ENCODE results near the gene ARHGAP44. TPM values are rescaled to one million over a fixed set of nuclear protein-coding genes. Genes with fewer than 3 reads are reported as not detected.

ARHGAP44 gene
- total RNA-seq, 1 donor from 2014 or later: 17.5 TPM

- no peak for DNase-seq
- no peak for TF ChIP-seq CTCF (IDR thresholded peaks at IDR 0.05; ENCODE audit: partially characterized antibody, unreplicated experiment)
- no peak overlapping the region for H3K4me3 Mint-ChIP-seq (ENCODE audit: unreplicated experiment)
- no peaks in the 10 kb centered on the region for H3K27me3 Mint-ChIP-seq (ENCODE audit: unreplicated experiment)
- peaks cover 5% of the 10 kb centered on the region for H3K36me3 Mint-ChIP-seq (ENCODE audit: unreplicated experiment)
- H3K9me3 Mint-ChIP-seq (ENCODE audit: unreplicated experiment): no peaks in the 10 kb centered on the region
- H3K4me1 Mint-ChIP-seq (ENCODE audit: low read depth, unreplicated experiment): no peaks in the 10 kb centered on the region
- H3K27ac Mint-ChIP-seq (ENCODE audit: unreplicated experiment): no peak overlapping the region
These were observed 97.8 kb downstream of the ARHGAP44 start for GRCh38 chr17:12887088-12887487.

- TF ChIP-seq CTCF (IDR thresholded peaks at IDR 0.05; ENCODE audit: partially characterized antibody, unreplicated experiment): no peak
- Mint-ChIP-seq H3K4me1 (ENCODE audit: low read depth, unreplicated experiment) (peaks cover 2% of the 10 kb centered on the region), H3K36me3 (ENCODE audit: unreplicated experiment) (peaks cover 18% of the 10 kb centered on the region), H3K27me3 (ENCODE audit: unreplicated experiment) (peaks cover 2% of the 10 kb centered on the region), H3K27ac (ENCODE audit: unreplicated experiment) (no peak overlapping the region), H3K9me3 (ENCODE audit: unreplicated experiment) (peaks cover 4% of the 10 kb centered on the region), H3K4me3 (ENCODE audit: unreplicated experiment) (no peak overlapping the region)
- no peak for DNase-seq
These were observed 107.0 kb downstream of the ARHGAP44 start for GRCh38 chr17:12896180-12896785.

- Mint-ChIP-seq H3K9me3 (ENCODE audit: unreplicated experiment) (peaks cover 4% of the 10 kb centered on the region), H3K27ac (ENCODE audit: unreplicated experiment) (no peak overlapping the region), H3K36me3 (ENCODE audit: unreplicated experiment) (peaks cover 11% of the 10 kb centered on the region), H3K4me3 (ENCODE audit: unreplicated experiment) (no peak overlapping the region), H3K27me3 (ENCODE audit: unreplicated experiment) (peaks cover 6% of the 10 kb centered on the region), H3K4me1 (ENCODE audit: low read depth, unreplicated experiment) (peaks cover 2% of the 10 kb centered on the region)
- DNase-seq: no peak
- TF ChIP-seq CTCF (IDR thresholded peaks at IDR 0.05; ENCODE audit: partially characterized antibody, unreplicated experiment): no peak
These were observed 108.8 kb downstream of the ARHGAP44 start for GRCh38 chr17:12898110-12898509.

GRCh38 chr17:12899604-12900003, 110.3 kb downstream of the ARHGAP44 start:
- H3K4me3 Mint-ChIP-seq (ENCODE audit: unreplicated experiment): no peak overlapping the region
- peaks cover 11% of the 10 kb centered on the region for H3K36me3 Mint-ChIP-seq (ENCODE audit: unreplicated experiment)
- DNase-seq: no peak
- TF ChIP-seq CTCF (IDR thresholded peaks at IDR 0.05; ENCODE audit: partially characterized antibody, unreplicated experiment): no peak
- peaks cover 6% of the 10 kb centered on the region for H3K27me3 Mint-ChIP-seq (ENCODE audit: unreplicated experiment)
- H3K4me1 Mint-ChIP-seq (ENCODE audit: low read depth, unreplicated experiment): no peaks in the 10 kb centered on the region
- H3K27ac Mint-ChIP-seq (ENCODE audit: unreplicated experiment): no peak overlapping the region
- H3K9me3 Mint-ChIP-seq (ENCODE audit: unreplicated experiment): peaks cover 4% of the 10 kb centered on the region

- peaks cover 6% of the 10 kb centered on the region for H3K27me3 Mint-ChIP-seq (ENCODE audit: unreplicated experiment)
- H3K9me3 Mint-ChIP-seq (ENCODE audit: unreplicated experiment): peaks cover 4% of the 10 kb centered on the region
- TF ChIP-seq CTCF (IDR thresholded peaks at IDR 0.05; ENCODE audit: partially characterized antibody, unreplicated experiment): no peak
- no peak overlapping the region for H3K4me3 Mint-ChIP-seq (ENCODE audit: unreplicated experiment)
- no peak overlapping the region for H3K27ac Mint-ChIP-seq (ENCODE audit: unreplicated experiment)
- DNase-seq: no peak
- H3K36me3 Mint-ChIP-seq (ENCODE audit: unreplicated experiment): peaks cover 11% of the 10 kb centered on the region
- no peaks in the 10 kb centered on the region for H3K4me1 Mint-ChIP-seq (ENCODE audit: low read depth, unreplicated experiment)
These were observed 111.2 kb downstream of the ARHGAP44 start for GRCh38 chr17:12900474-12900873.

Measured in glutamatergic neuron (in vitro differentiated cells).